C1 segment of cervical spinal cord (tissue), 14 donors: Measurements from ENCODE around the gene ANKRD20A1.
"Not testable (repeated sequence)": the region's sequence is repeated elsewhere in the genome, so short reads cannot be mapped to it uniquely, and the experiment has no call there.

Experiments
- DNase-seq, 14 donors: peaks; one replicate each; lab custom pipeline; 2025; lab: John Stamatoyannopoulos, UW

Gene ANKRD20A1

DNA sequence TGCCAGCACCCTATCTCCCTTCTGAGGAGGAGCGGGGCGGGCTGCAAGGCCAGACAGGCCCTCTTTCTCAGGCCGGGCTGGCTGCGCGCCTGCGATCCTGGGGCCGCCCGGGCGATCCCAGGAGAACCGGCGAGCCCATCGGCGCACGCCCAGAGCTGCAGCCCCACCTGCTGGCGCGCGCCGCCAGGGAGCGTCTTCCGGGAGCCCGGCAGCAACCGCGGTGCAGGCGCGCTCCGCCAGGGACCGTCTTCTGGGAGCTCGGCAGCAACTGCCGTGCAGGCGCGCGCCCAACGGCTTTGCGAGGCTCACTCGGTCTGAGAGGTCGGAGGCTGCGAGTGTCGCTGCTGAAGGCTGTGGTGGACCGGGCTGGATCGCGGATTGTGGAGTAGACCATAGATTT lies at the start of gene ANKRD20A1:
TSS of gene ANKRD20A1 (plus strand) at position 61 of the 400 bp plus-strand sequence. CDS start 496 bp downstream, outside the sequence.
- DNase-seq, result not testable (repeated sequence)

DNA sequence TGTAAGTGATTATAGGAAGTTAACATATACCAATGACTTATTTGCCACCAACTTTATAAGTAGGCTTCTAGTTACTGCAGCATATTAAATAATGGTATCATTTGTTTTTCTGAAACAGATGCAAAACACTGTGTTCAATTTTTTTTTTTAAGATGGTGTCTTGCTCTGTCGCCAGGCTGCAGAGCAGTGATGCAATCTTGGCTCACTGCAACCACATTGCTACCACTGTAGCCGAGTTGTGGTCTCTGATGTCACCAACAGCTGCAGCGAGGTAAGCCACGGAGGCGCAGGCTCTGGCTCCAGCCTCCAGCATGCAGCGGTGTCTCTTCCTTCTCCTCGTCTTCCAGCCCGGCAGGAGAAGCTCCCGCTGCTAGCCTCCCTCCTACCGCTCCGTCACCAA lies 26.6 kb upstream of the ANKRD20A1 start:
- DNase-seq, result not testable (repeated sequence)
